GM10266 (cell line): ENCODE data around the gene TNPO3.
A peak's percentile ranks its signal among the peaks of the same experiment; 100 is the strongest.

Source experiments
- DNase-seq: peaks from one replicate; pipeline ENCODE4 v3.0.0; 2012; ENCODE audit errors: extremely low spot score
- TF ChIP-seq, protein P1 (sequence below): IDR thresholded peaks from 2 replicates; pipeline ENCODE4 v1.5.1; 2012; ENCODE audit warnings: mild to moderate bottlenecking, low read depth; ENCODE audit not compliant: control insufficient read depth, insufficient read depth; ENCODE audit errors: missing control alignments

TNPO3 gene

GRCh38 chr7:128941323-128941890 lies 113.5 kb downstream of the TNPO3 start:
- no peak for DNase-seq
- TF ChIP-seq, protein P1, sequence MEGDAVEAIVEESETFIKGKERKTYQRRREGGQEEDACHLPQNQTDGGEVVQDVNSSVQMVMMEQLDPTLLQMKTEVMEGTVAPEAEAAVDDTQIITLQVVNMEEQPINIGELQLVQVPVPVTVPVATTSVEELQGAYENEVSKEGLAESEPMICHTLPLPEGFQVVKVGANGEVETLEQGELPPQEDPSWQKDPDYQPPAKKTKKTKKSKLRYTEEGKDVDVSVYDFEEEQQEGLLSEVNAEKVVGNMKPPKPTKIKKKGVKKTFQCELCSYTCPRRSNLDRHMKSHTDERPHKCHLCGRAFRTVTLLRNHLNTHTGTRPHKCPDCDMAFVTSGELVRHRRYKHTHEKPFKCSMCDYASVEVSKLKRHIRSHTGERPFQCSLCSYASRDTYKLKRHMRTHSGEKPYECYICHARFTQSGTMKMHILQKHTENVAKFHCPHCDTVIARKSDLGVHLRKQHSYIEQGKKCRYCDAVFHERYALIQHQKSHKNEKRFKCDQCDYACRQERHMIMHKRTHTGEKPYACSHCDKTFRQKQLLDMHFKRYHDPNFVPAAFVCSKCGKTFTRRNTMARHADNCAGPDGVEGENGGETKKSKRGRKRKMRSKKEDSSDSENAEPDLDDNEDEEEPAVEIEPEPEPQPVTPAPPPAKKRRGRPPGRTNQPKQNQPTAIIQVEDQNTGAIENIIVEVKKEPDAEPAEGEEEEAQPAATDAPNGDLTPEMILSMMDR, result no peak

GRCh38 chr7:128940494-128941322 lies 114.2 kb downstream of the TNPO3 start:
- peak; percentile 88 for DNase-seq
- TF ChIP-seq, protein P1, result no peak

DNA sequence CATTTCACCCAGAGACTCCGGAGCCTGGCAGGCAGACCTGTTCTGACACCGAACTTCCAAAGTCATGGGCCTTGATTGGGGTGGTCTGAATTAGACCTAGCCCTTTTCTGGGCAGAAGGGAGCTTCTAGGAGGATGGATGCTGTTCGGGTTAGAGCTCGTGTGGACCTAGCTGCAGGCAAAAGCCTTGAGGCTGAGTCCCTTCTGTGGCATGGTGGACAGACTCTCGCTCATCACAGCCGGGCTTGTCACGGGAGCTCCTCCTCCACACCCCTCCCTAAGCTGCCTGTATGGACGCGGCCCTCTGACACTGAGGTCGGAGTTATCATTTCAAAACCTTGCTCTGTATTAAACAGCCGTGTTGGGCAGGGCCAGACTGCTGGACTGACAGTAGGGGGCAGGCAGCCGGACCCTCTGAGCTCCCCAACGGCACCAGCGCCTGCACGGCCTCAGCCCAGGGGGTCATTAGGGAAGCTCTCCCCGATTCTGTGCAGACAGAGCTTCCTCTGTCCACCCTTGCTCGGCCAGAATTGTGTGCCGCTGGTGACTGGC lies 115.0 kb downstream of the TNPO3 start:
- peak; percentile 78 for DNase-seq
- TF ChIP-seq, protein P1, result peak; percentile 35

DNA sequence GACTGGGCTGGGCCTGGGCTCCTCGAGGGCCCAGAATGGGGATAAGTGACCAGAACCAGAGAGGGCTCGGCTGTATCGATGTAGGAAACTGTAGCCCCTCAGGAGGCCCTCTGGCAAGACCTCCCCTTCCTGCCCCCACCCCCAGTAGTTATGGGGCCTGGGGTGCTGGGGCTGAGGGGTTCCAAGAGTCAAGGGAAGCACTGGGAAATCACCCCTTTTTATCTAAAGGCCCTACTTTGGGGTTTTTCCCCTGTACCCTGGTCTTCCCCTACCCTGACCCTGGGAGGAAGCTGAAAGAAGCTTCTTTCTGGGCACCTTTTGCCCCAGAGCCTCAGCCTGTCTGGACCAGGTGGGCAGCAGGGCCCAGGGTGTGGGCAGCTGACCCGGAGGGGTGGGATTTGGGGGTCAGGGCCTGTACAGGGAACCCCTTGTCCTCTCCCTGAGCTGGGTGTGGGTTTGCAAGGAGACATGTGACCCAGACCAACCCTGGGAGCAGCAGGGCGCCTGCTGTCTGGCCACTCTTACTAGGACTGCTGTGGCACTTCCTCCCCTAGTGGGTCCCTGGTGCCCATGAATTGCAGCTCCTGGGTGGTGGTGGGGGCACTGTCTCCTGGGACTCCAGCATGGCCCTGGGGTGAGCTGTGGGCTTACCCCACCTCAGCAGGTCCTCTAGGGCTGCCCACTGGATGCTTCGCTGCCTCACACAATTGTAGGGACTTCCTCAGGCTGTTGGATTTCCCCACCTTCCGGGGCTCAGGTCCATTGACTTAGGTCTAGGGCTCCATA lies 115.6 kb downstream of the TNPO3 start:
- DNase-seq, result peak; percentile 72
- TF ChIP-seq, protein P1, result no peak

GRCh38 chr7:128938544-128939074 lies 116.3 kb downstream of the TNPO3 start:
- DNase-seq, result no peak
- TF ChIP-seq, protein P1, result no peak

- peak; percentile 59 for DNase-seq
- TF ChIP-seq, protein P1, result no peak
These were observed 117.0 kb downstream of the TNPO3 start, which contains the start of gene IRF5 for GRCh38 chr7:128937647-128938543. Gene IRF5 (plus strand): TSS chr7:128937927. CDS start chr7:128942082, 4,155 bp downstream.
